LNCaP clone FGC (cell line): ENCODE results near the gene CFLAR.
A peak's percentile ranks its signal among the peaks of the same experiment; 100 is the strongest.

ENCODE experiments used
- DNase-seq: peaks from one replicate; pipeline ENCODE4 v3.0.0-alpha.2; 2011; ENCODE audit warnings: low read depth
- H3K4me3 ChIP-seq: 2 replicates; pipeline ENCODE4 v1.5.1; 2011; ENCODE audit warnings: mild to moderate bottlenecking, low read depth, low read length, control low read depth
- TF ChIP-seq, protein P1 (sequence below): IDR thresholded peaks from 2 replicates; pipeline ENCODE4 v1.5.1; 2012; ENCODE audit warnings: mild to moderate bottlenecking; ENCODE audit not compliant: control insufficient read depth, insufficient read depth; ENCODE audit errors: extremely low read depth

CFLAR gene

DNA sequence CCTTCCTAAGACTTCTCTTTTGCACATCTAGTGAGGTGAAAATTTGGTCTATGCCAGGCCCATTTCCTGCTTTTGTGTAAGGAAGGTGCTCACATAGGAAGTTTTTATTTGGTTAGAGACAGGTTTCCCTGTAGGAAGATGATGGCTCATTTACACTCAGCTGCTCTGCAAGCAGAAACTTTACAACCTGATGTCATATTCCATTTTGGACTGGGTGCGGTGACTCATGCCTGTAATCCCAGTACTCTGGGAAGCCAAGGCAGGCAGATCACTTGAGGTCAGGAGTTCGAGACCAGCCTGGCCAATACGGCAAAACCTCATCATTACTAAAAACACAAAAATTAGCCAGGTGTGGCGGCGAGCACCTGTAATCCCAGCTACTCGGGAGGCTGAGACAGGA, 102.8 kb downstream of the CFLAR start:
- TF ChIP-seq, protein P1, sequence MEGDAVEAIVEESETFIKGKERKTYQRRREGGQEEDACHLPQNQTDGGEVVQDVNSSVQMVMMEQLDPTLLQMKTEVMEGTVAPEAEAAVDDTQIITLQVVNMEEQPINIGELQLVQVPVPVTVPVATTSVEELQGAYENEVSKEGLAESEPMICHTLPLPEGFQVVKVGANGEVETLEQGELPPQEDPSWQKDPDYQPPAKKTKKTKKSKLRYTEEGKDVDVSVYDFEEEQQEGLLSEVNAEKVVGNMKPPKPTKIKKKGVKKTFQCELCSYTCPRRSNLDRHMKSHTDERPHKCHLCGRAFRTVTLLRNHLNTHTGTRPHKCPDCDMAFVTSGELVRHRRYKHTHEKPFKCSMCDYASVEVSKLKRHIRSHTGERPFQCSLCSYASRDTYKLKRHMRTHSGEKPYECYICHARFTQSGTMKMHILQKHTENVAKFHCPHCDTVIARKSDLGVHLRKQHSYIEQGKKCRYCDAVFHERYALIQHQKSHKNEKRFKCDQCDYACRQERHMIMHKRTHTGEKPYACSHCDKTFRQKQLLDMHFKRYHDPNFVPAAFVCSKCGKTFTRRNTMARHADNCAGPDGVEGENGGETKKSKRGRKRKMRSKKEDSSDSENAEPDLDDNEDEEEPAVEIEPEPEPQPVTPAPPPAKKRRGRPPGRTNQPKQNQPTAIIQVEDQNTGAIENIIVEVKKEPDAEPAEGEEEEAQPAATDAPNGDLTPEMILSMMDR, result no peak
- peak; percentile 27 for DNase-seq
- H3K4me3 ChIP-seq, result no peak overlapping the region

DNA sequence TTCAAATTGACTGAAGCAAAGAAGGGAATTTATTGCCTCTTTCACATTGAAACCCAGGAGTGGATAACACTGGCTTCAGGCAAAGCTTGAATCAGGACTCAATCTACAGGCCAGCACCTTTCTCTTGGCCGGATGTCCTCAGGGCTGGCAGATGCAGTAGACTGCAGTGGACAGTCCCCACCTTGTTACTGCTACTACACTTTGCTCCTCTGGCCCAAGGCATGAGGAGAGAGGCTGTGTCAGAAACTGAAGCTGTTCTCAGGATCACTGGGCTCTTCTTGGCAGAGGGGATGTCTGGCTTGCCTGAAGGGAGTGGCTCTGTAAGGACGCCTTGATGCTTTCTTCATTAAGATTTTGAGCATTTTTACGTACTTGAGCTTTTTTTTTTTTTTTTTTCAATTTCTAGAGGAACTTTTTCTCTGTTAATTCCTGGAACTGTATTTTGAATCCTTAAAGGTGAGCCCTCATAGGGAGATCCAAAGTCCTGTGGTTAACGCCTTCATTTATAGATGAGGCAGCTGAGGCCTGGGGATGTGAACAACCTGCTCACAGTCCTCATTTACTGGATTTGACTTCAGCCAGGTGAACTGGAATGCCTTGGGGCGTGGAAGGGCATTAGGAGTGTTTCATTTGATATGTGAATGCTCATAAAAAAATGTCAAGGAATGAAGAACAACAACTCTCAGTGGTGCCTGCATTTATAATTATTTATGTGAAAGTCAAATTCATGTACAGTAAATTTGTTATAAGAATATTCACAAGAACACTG, 103.5 kb downstream of the CFLAR start:
- TF ChIP-seq, protein P1, result no peak
- DNase-seq, result no peak
- no peak overlapping the region for H3K4me3 ChIP-seq

DNA sequence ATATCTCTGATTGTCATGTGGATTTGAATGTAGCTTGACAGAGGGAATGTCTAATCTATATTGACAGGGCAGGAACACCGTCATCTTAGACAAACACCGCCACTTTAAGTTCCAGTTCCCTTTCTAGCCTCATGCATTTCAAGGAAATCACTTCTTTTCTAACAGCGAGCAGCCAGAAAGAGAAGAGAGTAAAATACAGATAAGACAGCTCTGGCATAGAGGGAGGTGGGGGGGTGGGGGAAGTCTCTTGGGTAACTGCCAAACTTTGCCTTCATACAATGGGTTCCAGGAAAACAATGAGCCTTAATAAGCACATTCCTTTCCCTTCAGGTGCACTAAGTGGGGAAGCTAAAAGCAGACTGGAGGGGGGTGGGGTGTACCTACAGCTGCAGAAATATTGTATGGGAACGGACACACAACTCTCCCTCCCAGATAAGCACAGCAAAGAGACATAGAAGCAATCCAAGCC, 104.2 kb downstream of the CFLAR start:
- TF ChIP-seq, protein P1, result no peak
- DNase-seq, result no peak
- no peak overlapping the region; the same call in 1 of the 2 replicates for H3K4me3 ChIP-seq

DNA sequence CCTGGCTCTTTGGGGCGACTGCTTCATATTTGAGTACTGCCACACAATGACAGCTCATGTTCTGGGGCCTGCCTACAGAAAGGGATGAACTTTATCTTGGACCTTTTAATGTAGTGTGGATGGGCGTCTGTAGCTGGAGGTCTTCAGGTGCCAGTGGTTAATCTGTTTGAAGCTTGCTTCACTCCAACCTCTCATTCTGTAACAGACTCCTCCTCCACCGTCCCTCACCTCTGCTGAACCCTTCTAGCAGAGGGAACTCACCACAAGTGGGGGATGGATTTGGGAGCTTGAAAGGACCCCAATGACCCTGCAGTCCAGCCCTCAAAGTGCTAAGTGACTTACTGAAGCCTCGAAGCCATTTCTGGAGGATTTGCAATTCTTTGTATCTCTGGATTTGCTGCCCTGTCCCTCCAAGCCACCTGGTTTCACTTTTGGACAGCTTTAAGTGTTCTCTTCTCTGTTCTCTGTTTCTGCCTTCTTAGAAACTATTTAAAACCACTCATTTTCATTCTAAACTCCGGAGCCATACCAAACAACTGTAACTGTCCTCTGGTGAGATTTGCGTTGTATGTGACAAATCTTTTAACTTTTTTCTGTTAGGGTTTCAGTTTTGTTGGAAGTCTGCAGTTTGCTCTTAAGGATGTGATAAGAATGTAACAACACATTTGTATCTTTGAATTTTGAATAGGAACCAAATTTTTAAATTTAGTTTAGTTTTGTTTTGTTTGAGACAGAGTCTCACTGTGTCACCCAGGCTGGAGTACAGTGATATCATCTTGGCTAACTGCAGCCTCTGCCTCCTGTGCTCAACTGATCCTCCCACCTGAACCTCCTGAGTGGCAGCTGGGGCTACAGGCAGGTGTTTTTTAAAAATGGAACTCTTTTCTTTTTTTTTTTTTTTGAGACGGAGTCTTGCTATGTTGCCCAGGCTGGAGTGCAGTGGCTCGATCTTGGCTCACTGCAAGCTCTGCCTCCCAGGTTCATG, 107.4 kb downstream of the CFLAR start:
- TF ChIP-seq, protein P1, result no peak
- DNase-seq, result no peak

More for the DNA sequence above, 107.4 kb downstream of the CFLAR start:
- no peak overlapping the region for H3K4me3 ChIP-seq
